Muscle layer of duodenum (tissue), 2 donors: ENCODE data around the gene MTHFS.

ENCODE experiments used
- H3K27ac ChIP-seq: one replicate; pipeline ENCODE4 v1.7.0; 2013; ENCODE audit warnings: mild to moderate bottlenecking, low read length
- H3K27me3 ChIP-seq: one replicate; pipeline ENCODE4 v1.7.0; 2013; ENCODE audit warnings: low read depth, mild to moderate bottlenecking, control low read depth, low read length
- H3K36me3 ChIP-seq, 2 donors: one replicate each; pipeline ENCODE4 v1.7.0; 2013; ENCODE audit warnings: low read length in 2 of 2, control low read depth in 1 of 2, mild to moderate bottlenecking in 1 of 2; ENCODE audit not compliant: insufficient read depth in 2 of 2, control insufficient read depth in 1 of 2
- H3K4me1 ChIP-seq, 2 donors: one replicate each; pipeline ENCODE4 v1.7.0; 2013; ENCODE audit warnings: low read length in 2 of 2, mild to moderate bottlenecking in 2 of 2, control low read depth in 1 of 2, moderate library complexity in 1 of 2; ENCODE audit not compliant: insufficient read depth in 2 of 2, control insufficient read depth in 1 of 2
- H3K4me3 ChIP-seq, 2 donors: one replicate each; pipeline ENCODE4 v1.7.0; 2013; ENCODE audit warnings: low read length in 2 of 2, low read depth in 1 of 2, mild to moderate bottlenecking in 1 of 2
- H3K9me3 ChIP-seq, 2 donors: one replicate each; pipeline ENCODE4 v1.7.0; 2013; ENCODE audit warnings: low read length in 2 of 2, control low read depth in 1 of 2, mild to moderate bottlenecking in 1 of 2; ENCODE audit not compliant: control insufficient read depth in 1 of 2
- donor health status: healthy.

MTHFS gene

GRCh38 chr15:79811406-79812405 lies 85.1 kb downstream of the MTHFS start:
- peaks cover 0 to 9% of the 10 kb centered on the region in 2 donors for H3K4me1 ChIP-seq
- H3K36me3 ChIP-seq, result no peaks in the 10 kb centered on the region
- no peak overlapping the region for H3K27ac ChIP-seq

GRCh38 chr15:79804838-79805237 lies 92.0 kb downstream of the MTHFS start:
- Histone ChIP-seq H3K9me3 (no peaks in the 10 kb centered on the region), H3K4me3 (no peak overlapping the region), H3K4me1 (no peaks in the 10 kb centered on the region), H3K27ac (no peak overlapping the region), H3K36me3 (no peaks in the 10 kb centered on the region), H3K27me3 (no peaks in the 10 kb centered on the region)

More at GRCh38 chr15:79811406-79812405, 85.1 kb downstream of the MTHFS start:
- H3K4me3 ChIP-seq, result no peak overlapping the region
- H3K9me3 ChIP-seq, result no peaks in the 10 kb centered on the region
- no peaks in the 10 kb centered on the region for H3K27me3 ChIP-seq

- Histone ChIP-seq H3K4me1 (no peaks in the 10 kb centered on the region), H3K27me3 (no peaks in the 10 kb centered on the region), H3K36me3 (no peaks in the 10 kb centered on the region), H3K4me3 (no peak overlapping the region), H3K27ac (no peak overlapping the region), H3K9me3 (no peaks in the 10 kb centered on the region)
These were observed 98.5 kb downstream of the MTHFS start for GRCh38 chr15:79798311-79798710.
